GM18508 (cell line): ENCODE results near the gene AFG1L.
"Not testable (repeated sequence)": the region's sequence is repeated elsewhere in the genome, so short reads cannot be mapped to it uniquely, and the experiment has no call there.

ENCODE experiments used
- ATAC-seq: cut with Tn5 transposase; IDR thresholded peaks from one replicate; pipeline ENCODE4 v1.9.1; 2021; ENCODE audit warnings: moderate number of reproducible peaks; ENCODE audit not compliant: insufficient read depth, unreplicated experiment

The AFG1L gene

DNA sequence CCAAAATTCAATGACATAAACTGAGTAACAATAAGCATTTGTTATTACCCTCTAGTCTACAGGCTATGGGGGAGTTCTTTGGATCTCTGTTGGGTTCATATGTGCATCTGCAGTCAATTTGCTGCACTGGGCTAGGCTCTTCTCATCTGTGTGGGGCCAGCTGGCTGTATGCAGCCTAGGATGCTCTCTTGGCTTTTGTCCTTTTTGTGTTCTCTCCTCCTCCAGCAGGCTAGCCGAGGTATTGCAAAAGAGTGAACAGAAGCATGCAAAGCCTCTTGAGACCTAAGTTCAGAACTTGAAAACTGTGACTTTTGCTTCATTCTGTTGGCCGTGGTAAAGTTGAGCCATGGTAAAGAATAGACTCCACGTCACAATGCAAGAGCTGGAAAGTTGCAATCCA lies 203.0 kb downstream of the AFG1L start:
- ATAC-seq, result no peak

- ATAC-seq, result no peak
These were observed 206.7 kb downstream of the AFG1L start for GRCh38 chr6:108501559-108501958.

GRCh38 chr6:108502832-108503231 lies 208.0 kb downstream of the AFG1L start:
- ATAC-seq, result no peak

DNA sequence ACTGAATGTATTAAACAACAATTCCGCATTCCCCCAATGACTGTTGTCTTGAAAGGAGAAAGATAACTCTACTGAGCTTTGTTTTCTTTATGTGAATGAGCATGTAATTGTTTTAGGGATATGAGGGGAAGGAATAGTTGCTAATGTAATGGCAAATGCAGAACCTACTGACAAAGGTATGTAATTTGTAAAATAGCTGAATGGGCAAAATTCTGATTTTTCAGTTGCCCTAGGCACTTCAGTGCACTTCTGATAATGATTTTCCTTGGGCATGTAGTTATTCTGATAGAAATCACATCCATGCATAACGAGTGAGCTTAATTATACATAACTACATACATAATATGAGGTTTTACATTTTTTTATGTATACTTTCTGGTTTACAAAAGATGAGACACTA lies 212.5 kb downstream of the AFG1L start:
- ATAC-seq, result no peak

DNA sequence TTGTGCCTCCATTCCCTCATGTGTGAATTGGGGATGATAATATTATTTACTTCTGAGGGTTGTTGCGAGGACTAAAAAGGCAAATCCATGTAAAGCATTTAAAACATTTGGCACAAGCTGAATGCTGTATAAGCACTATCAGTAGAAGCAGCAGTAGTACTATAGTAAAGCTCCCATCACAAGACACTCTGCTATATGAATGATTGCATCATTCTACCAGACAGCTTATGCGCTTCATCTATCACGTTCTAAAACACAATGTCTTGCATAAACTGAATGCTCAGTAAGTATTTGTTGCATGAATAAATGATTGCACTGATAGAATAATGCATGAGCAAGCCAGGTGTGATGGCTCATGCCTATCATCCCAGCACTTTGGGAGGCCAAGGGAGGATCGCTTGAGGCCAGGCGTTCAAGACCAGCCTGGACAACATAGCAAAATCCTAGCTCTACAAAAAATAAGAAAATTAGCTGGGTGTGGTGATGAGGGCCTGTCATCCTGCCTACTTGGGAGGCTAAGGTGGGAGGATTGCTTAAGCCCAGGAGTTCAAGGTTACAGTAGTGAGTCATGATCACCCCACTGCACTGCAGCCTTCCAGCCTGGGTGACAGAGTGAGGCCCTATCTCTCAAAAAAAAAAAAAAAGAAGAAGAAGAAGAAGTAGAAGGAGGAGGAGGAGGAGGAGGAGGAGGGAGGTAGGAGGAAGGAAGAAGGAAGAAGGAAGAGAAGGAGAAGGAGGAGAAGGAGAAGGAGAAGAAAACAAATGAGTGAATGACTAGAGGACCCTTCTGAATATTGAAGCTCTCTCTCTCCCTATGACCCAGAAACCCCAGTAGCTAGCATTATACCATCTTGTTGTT lies 215.8 kb downstream of the AFG1L start:
- ATAC-seq, result no peak

GRCh38 chr6:108518714-108519576 lies 224.1 kb downstream of the AFG1L start:
- no peak for ATAC-seq

- no peak for ATAC-seq
These were observed 226.8 kb downstream of the AFG1L start for GRCh38 chr6:108521616-108522107.

- ATAC-seq, result no peak
These were observed 228.8 kb downstream of the AFG1L start for GRCh38 chr6:108523697-108524096.

DNA sequence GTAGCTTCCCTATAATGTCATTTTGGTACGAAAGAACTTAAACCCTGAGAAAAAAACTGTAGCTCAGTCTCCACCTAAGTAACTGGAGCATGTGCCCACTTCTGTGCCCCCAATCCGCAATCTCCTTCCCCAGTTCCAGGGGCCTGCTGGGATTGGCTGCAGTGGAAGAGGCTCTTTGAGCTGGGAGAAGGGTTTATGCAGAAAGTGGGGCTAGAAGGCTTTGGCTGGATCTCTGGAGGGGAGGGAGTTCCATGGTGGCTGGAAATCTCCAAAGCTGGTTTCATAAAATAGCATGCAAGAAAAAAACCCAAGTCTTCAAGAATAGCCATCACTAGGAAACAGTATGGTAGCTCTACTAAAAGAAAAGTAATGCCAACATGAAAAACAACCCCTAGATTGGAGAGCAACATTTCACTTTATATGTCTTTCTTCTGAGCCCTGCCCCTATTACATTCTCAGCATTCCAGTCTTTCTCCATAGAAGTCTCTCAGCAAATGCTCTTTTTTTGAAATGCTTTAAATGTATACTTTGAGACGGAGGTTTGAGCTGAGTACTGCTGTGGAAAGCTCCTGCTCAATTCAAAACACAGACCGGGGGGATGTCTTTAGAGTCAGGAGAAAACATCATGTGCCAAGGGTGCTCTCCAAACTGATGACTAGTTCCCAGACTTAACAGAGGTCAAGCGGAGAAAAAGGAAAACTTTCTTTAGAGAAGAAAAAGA lies 229.8 kb downstream of the AFG1L start:
- no peak for ATAC-seq

- ATAC-seq, result no peak
These were observed 231.9 kb downstream of the AFG1L start for GRCh38 chr6:108526739-108527174.

- no peak for ATAC-seq
These were observed 234.0 kb downstream of the AFG1L start for GRCh38 chr6:108528878-108529277.

- ATAC-seq, result no peak
These were observed 236.5 kb downstream of the AFG1L start for GRCh38 chr6:108531332-108531731.

DNA sequence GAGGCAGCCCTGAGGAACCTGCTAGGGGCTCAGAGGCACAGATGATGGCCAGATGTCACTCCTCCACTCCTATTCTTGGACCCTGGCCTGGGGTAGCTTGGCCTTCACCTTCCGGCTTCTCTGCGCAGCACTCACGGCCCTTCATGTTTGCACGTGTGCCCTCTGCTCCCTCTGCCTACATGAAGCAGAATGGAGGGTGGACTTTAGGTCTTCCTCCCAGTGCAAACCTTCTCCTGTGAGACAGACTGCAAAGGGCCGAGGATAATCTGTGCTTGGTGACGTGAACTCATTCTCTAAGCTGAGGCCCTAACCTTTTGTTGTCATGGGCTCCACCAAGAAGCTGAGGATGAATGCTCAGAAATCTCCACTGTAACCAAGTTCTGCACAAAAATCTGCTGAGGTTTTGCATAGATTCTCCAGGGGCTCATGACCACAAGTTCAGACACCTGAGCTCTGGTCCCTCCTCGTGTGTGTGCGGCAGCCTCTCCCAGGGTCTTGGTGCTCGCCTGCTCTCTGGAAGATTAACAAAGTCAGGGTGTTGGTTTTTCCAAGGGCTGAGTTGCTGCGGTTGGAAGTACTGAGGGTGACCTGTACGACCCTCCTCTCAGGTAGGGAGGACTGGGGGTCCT lies 240.4 kb downstream of the AFG1L start:
- ATAC-seq, result no peak

GRCh38 chr6:108535920-108536535 lies 241.2 kb downstream of the AFG1L start:
- ATAC-seq, result not testable (repeated sequence)

DNA sequence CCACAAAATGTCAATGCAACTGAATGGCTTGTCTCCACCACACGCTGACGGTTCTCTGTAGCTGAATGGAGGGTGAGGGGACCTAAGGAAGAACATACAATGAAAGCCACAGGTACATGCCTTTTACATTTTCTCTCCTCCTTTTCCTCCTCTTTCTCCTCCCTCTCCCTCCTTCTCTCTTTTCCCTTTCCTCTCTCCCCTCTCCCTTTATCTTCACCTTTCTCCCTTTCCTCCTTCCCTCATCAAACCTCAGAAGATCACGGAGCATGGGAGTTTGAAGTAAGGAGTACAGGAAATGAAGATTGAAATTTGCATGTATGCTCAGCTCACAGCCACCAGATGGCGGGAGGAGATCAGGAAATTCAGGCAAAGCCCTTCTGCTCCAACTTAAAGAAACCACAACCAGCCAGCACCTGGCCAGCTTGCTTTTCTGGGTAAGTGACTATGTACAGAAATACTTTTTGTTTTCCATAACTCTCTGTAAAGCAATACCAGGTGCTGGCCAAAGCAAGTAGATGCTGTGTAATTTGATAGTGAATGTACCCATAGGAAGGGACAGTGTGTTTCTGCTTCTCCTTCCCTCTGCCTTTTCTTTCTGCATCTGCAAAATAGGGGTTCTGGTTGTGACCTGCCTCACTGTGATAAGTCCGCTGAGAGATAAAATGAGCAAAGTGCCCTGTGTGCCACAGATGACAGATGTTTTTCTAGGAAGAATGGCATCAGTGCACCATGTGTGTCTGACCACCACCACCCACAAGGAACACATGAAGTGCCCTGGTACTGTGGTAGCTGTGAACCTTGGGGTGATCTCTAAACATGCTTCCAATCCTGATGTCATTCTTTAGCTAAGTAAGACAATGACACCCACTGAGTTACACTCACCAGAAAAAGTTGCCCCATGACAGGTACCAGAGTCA lies 247.2 kb downstream of the AFG1L start:
- no peak for ATAC-seq

DNA sequence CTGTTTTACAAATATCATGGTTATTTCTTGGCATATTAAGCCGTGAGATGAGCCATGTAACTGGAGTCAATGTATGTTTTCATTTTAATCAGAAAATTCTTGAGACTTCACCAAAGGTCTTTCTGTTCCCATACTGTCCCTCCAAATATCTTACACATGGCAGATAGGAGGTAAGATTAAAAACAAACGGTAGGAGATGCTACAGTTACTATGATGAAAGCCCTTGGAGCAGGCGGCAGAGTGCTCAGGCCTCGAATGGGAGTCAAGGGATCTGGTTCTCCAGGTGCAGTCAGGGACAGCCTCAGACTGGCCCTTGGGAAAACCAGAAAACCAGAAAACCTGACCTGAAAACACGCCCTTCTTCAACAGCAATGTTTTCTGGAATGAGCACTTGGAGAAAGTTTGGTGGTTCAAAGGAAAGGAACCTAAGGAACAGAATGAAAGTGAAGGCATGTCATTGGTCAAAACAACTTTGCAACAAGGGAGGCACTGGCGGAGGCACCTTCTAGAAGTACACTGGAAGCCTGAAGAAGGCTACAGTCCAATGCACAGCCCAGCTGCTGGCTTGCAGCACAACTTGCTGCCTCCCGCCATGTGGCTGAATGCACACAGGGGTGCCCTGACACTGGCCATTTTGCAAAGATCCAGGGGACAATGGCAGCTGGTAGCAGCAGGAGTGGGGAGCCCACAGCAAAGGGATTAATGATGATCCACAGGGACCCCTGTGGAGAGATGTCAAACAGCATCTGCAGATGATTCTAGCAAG lies 248.5 kb downstream of the AFG1L start:
- ATAC-seq, result no peak

- ATAC-seq, result no peak
These were observed 249.8 kb downstream of the AFG1L start for GRCh38 chr6:108544606-108545005.
